GM12878 (cell line): ENCODE data around the gene APEX2. TPM values are rescaled to one million over a fixed set of nuclear protein-coding genes. Genes with fewer than 3 reads are reported as not detected.

ENCODE experiments used
- ATAC-seq: fragments of 200-7000 bp; cut with Tn5 transposase; 3 replicates; pipeline ENCODE4 v1.9.1; 2020; ENCODE audit warnings: mild to moderate bottlenecking, moderate library complexity
- BruUV-seq: library from RNA; stranded (reverse); fragments of 400-500 nt; replicated peaks from 2 replicates; lab custom pipeline; 2021; lab: Mats Ljungman, UMichigan
- CTCF ChIA-PET: fragments of 300-600 bp; sonication (Branson Sonifier 250); formaldehyde crosslinking; extraction: SDS; loops from one replicate; lab custom pipeline; 2021; ENCODE audit warnings: inconsistent platforms; lab: Yijun Ruan, JAX
- POLR2A ChIA-PET: fragments of 350-600 bp; formaldehyde crosslinking; extraction: SDS; loops from one replicate; lab custom pipeline; 2021; ENCODE audit warnings: inconsistent platforms; lab: Charles Lee
- RAD21 ChIA-PET: fragments of 300-600 bp; sonication (Branson Sonifier 250); formaldehyde crosslinking; loops from one replicate; lab custom pipeline; 2023; ENCODE audit warnings: antibody characterized with exemption; ENCODE audit not compliant: unreplicated experiment; lab: Charles Lee
- SMC1A ChIA-PET: fragments of 300-600 bp; sonication (Branson Sonifier 250); formaldehyde crosslinking; loops from one replicate; lab custom pipeline; 2023; ENCODE audit not compliant: unreplicated experiment, uncharacterized antibody; lab: Charles Lee
- DNase-seq: peaks from one replicate; pipeline ENCODE4 v3.0.0-alpha.2; 2011; ENCODE audit warnings: low read depth, low spot score
- FAIRE-seq: peaks from 3 replicates; lab custom pipeline; 2011; peaks lifted over from hg19 to GRCh38; lab: Jason Lieb, UNC
- H2AFZ ChIP-seq: 2 replicates; pipeline ENCODE4 v1.6.0; 2011; ENCODE audit warnings: low read depth, low read length, control low read depth; ENCODE audit not compliant: control insufficient read depth
- H3K27ac ChIP-seq: 2 replicates; pipeline ENCODE4 v1.5.1; 2011; ENCODE audit warnings: control low read depth; ENCODE audit not compliant: control insufficient read depth, insufficient read depth
- H3K27me3 ChIP-seq, 2 experiments: replicated peaks in 1 of 2; 2 replicates each; pipeline versions ENCODE4 v1.6.0 to v1.6.1; 2011; ENCODE audit warnings: low read length in 1 of 2; ENCODE audit not compliant: control insufficient read depth in 2 of 2, insufficient read depth in 2 of 2
- H3K36me3 ChIP-seq, 2 experiments: 2 replicates each; pipeline ENCODE4 v1.5.1; 2011; ENCODE audit warnings: low read length in 1 of 2; ENCODE audit not compliant: control insufficient read depth in 2 of 2, insufficient read depth in 2 of 2
- H3K4me1 ChIP-seq: 2 replicates; pipeline ENCODE4 v1.6.1; 2011; ENCODE audit warnings: mild to moderate bottlenecking, low read length, moderate library complexity, mixed read lengths; ENCODE audit not compliant: control insufficient read depth, insufficient read depth
- H3K4me2 ChIP-seq: 2 replicates; pipeline ENCODE4 v1.6.0; 2011; ENCODE audit warnings: control low read depth; ENCODE audit not compliant: control insufficient read depth, insufficient read depth
- H3K4me3 ChIP-seq: fragments of 200-600 bp; sonication (generic); 2 replicates; pipeline ENCODE4 v1.5.1; 2016
- H3K79me2 ChIP-seq: 2 replicates; pipeline ENCODE4 v1.6.0; 2011; ENCODE audit warnings: low read length; ENCODE audit not compliant: control insufficient read depth, insufficient read depth
- H3K9ac ChIP-seq: 2 replicates; pipeline ENCODE4 v1.8.0; 2011; ENCODE audit warnings: low read length, control low read depth, mixed read lengths; ENCODE audit not compliant: control insufficient read depth, insufficient read depth
- H3K9me3 ChIP-seq: replicated peaks from 3 replicates; pipeline ENCODE4 v1.5.1; 2011; ENCODE audit warnings: mild to moderate bottlenecking, low read length; ENCODE audit not compliant: control insufficient read depth, insufficient read depth
- H4K20me1 ChIP-seq: 2 replicates; pipeline ENCODE4 v1.6.0; 2011; ENCODE audit not compliant: control insufficient read depth, insufficient read depth
- CREM ChIP-seq: IDR thresholded peaks from 2 replicates; pipeline ENCODE4 v1.6.1; 2014; ENCODE audit warnings: antibody characterized with exemption, low read depth
- EP300 ChIP-seq, 2 experiments: fragments of 150-350 bp in 1 of 2; IDR thresholded peaks; 2 replicates each; pipeline ENCODE4 v1.6.1; 2011 to 2012; ENCODE audit warnings: low read depth in 2 of 2, low read length in 2 of 2, borderline replicate concordance in 1 of 2, improper control_type of control experiment in 1 of 2, inconsistent platforms in 1 of 2; ENCODE audit not compliant: control insufficient read depth in 1 of 2
- HDGF ChIP-seq: fragments of 450-650 bp; IDR thresholded peaks from 2 replicates; pipeline ENCODE4 v1.6.1; 2016; ENCODE audit warnings: antibody characterized with exemption
- ZNF622 ChIP-seq: fragments of 450-650 bp; IDR thresholded peaks from 2 replicates; pipeline ENCODE4 v1.6.1; 2017; ENCODE audit warnings: mild to moderate bottlenecking, inconsistent platforms
- WGBS: methylation state at CpG from one replicate; pipeline ENCODE4 v1.1.6; 2016; ENCODE audit warnings: low lambda C conversion rate; ENCODE audit not compliant: insufficient replicate concordance, insufficient coverage; ENCODE audit errors: missing lambda C conversion rate; 5-methylcytosine and 5-hydroxymethylcytosine counted together
- in situ Hi-C: fragments of 300-500 bp; cut with MboI; formaldehyde crosslinking; loops from 9 replicates; pipeline ENCODE4 v1.14.3; 2018; ENCODE audit warnings: mixed read lengths
- intact Hi-C: fragments of 100-400 bp; cut with micrococcal nuclease; formaldehyde crosslinking; loops from one replicate; pipeline ENCODE4 v1.14.2; 2022; ENCODE audit not compliant: unreplicated experiment
- polyA plus RNA-seq, 11 experiments: library from polyadenylated mRNA; depleted of rRNA in 4 of 11; unstranded in 6 of 11; stranded (reverse) in 5 of 11; fragments of >200 nt; fragmentation: Nextera tagmentation in 4 of 11; fragmentation: Illumina TruSeq in 1 of 11; extraction: Ambion mirVana in 4 of 11; extraction: Trizol in 1 of 11; gene quantifications; 1 replicate in 1 of 11; 2 replicates in 10 of 11; pipeline versions ENCODE4 v1.2.1 to v1.2.3, GENCODE V29; 2011 to 2016; ENCODE audit warnings: inconsistent platforms in 2 of 11, missing spikeins in 2 of 11, low read depth in 1 of 11
- total RNA-seq, 4 experiments: library from RNA; depleted of rRNA in 3 of 4; stranded (reverse); fragments of >200 nt in 3 of 4; fragmentation: Illumina TruSeq in 1 of 4; extraction: Trizol in 1 of 4; gene quantifications; 2 replicates each; pipeline versions ENCODE4 v1.2.1 to v1.2.3, GENCODE V29; 2013 to 2021

The APEX2 gene
- total and polyA plus RNA-seq, 10 of the 15 experiments (the other 5 are each of a cell fraction or from before 2014, with no cell fraction given) = 14.9 to 51.7 (median 35.6) TPM

- Histone ChIP-seq H3K9ac (no peak overlapping the region), H3K36me3 (no peaks in the 10 kb centered on the region), H3K9me3 (no peaks in the 10 kb centered on the region), H3K4me3 (no peak overlapping the region), H3K79me2 (no peaks in the 10 kb centered on the region), H3K4me1 (no peaks in the 10 kb centered on the region), H3K4me2 (no peak overlapping the region), H3K27ac (no peak overlapping the region), H3K27me3 (no peaks in the 10 kb centered on the region), H4K20me1 (no peaks in the 10 kb centered on the region), H2AFZ (no peak overlapping the region)
- CTCF ChIA-PET = no interaction called here
- no peak for FAIRE-seq
- BruUV-seq = no TSS peak
- intact Hi-C loops = no loop called here
- SMC1A ChIA-PET = no interaction called here
- POLR2A ChIA-PET = no interaction called here
- DNase-seq = no peak
- RAD21 ChIA-PET = no interaction called here
- 29% methylated on average over 8 of the region's 8 CpGs for WGBS
- in situ Hi-C loops = no loop called here
- ATAC-seq = no peak
- TF ChIP-seq ZNF622 = no peak
- TF ChIP-seq CREM = no peak
- TF ChIP-seq EP300 (IDR thresholded peaks at IDR 0.05; ENCODE audit: borderline replicate concordance in 1 of 2, control insufficient read depth in 1 of 2, low read depth in 2 of 2, low read length in 2 of 2) = no peak
Measured at GRCh38 chrX:54950730-54951375, 49.3 kb upstream of the APEX2 start.

- no peak overlapping the region for H3K9ac ChIP-seq
- no peak for ATAC-seq
- H3K9me3 ChIP-seq = no peaks in the 10 kb centered on the region
- no peak overlapping the region for H3K4me2 ChIP-seq
- H3K79me2 ChIP-seq = no peaks in the 10 kb centered on the region
- FAIRE-seq = no peak
- BruUV-seq = no TSS peak
- intact Hi-C loops = no loop called here
- H3K4me3 ChIP-seq = no peak overlapping the region
- H3K27ac ChIP-seq = no peak overlapping the region
- 17% methylated on average over 1 of the region's 1 CpG for whole genome bisulfite sequencing
- no peak for DNase-seq
- ChIA-PET CTCF (no interaction called here), SMC1A (no interaction called here), RAD21 (no interaction called here), POLR2A (no interaction called here)
- no peaks in the 10 kb centered on the region for H3K27me3 ChIP-seq
- H3K36me3 ChIP-seq = no peaks in the 10 kb centered on the region
- no peaks in the 10 kb centered on the region for H4K20me1 ChIP-seq
- H2AFZ ChIP-seq = no peak overlapping the region
- in situ Hi-C loops = no loop called here
- H3K4me1 ChIP-seq = no peaks in the 10 kb centered on the region
- TF ChIP-seq HDGF = no peak
Measured at GRCh38 chrX:54961750-54962149, 38.4 kb upstream of the APEX2 start.
